HepG2 (cell line): ENCODE measurements around the gene CADPS. TPM values are rescaled to one million over a fixed set of nuclear protein-coding genes. Genes with fewer than 3 reads are reported as not detected.

ENCODE experiments used
- ATAC-seq: fragments of 200-7000 bp; cut with Tn5 transposase; 3 replicates; pipeline ENCODE4 v1.9.1; 2020; ENCODE audit warnings: mild to moderate bottlenecking, moderate library complexity
- BruUV-seq: library from RNA; stranded (reverse); fragments of 400-500 nt; replicated peaks from 2 replicates; lab custom pipeline; 2021; lab: Mats Ljungman, UMichigan
- CTCF ChIA-PET: fragments of 300-600 bp; formaldehyde crosslinking; extraction: SDS; loops from one replicate; lab custom pipeline; 2021; ENCODE audit warnings: low total read pairs, inconsistent platforms, low intra/inter-chr PET ratio; lab: Yijun Ruan, JAX
- POLR2A ChIA-PET: fragments of 350-600 bp; sonication (Branson Sonifier 250); formaldehyde crosslinking; loops from one replicate; lab custom pipeline; 2020; ENCODE audit warnings: antibody characterized with exemption, inconsistent platforms; lab: Yijun Ruan, JAX
- DNase-seq: peaks from one replicate; pipeline ENCODE4 v3.0.0-alpha.2; 2015; ENCODE audit warnings: low spot score
- FAIRE-seq: peaks from 3 replicates; lab custom pipeline; 2011; peaks lifted over from hg19 to GRCh38; lab: Jason Lieb, UNC
- H2AFZ ChIP-seq: one replicate; pipeline ENCODE4 v1.6.1; 2011; ENCODE audit warnings: low read length, inconsistent platforms
- H3K27ac ChIP-seq: fragments of 300-600 bp; 3 replicates; pipeline ENCODE4 v1.8.0; 2011; ENCODE audit warnings: mixed run types, mild to moderate bottlenecking, mixed read lengths, low read length, inconsistent platforms; ENCODE audit not compliant: insufficient read depth; ENCODE audit errors: extremely low read length
- H3K27me3 ChIP-seq, 2 experiments: fragments of 200-600 bp in 1 of 2; 2 replicates in 1 of 2; 3 replicates in 1 of 2; pipeline versions ENCODE4 v1.6.0 to v1.8.0; 2011; ENCODE audit warnings: low read length in 2 of 2, mild to moderate bottlenecking in 2 of 2, moderate library complexity in 2 of 2, inconsistent platforms in 1 of 2; ENCODE audit not compliant: insufficient read depth in 2 of 2, control insufficient read depth in 1 of 2
- H3K36me3 ChIP-seq, 2 experiments: fragments of 200-600 bp in 1 of 2; replicated peaks in 1 of 2; 2 replicates in 1 of 2; 3 replicates in 1 of 2; pipeline versions ENCODE4 v1.5.1 to v1.8.0; 2011; ENCODE audit warnings: low read length in 2 of 2, inconsistent platforms in 1 of 2; ENCODE audit not compliant: insufficient read depth in 2 of 2, control insufficient read depth in 1 of 2
- H3K4me1 ChIP-seq: 2 replicates; pipeline ENCODE4 v1.5.1; 2012; ENCODE audit warnings: low read length, inconsistent platforms; ENCODE audit not compliant: insufficient read depth
- H3K4me2 ChIP-seq: 2 replicates; pipeline ENCODE4 v1.6.0; 2011; ENCODE audit warnings: low read depth, low read length, inconsistent platforms
- H3K4me3 ChIP-seq, 3 experiments: fragments of 200-600 bp in 1 of 3; sonication (generic), shearing (Covaris generic) in 1 of 3; replicated peaks in 1 of 3; 2 replicates each; pipeline ENCODE4 v1.5.1; 2011 to 2016; ENCODE audit warnings: low read length in 3 of 3, inconsistent platforms in 2 of 3, low read depth in 2 of 3, mild to moderate bottlenecking in 2 of 3, control low read depth in 1 of 3, mixed read lengths in 1 of 3; ENCODE audit not compliant: insufficient read depth in 1 of 3
- H3K79me2 ChIP-seq: one replicate; pipeline ENCODE4 v1.6.1; 2011; ENCODE audit warnings: low read length, inconsistent platforms; ENCODE audit not compliant: insufficient read depth
- H3K9ac ChIP-seq: 2 replicates; pipeline ENCODE4 v1.6.0; 2011; ENCODE audit warnings: mild to moderate bottlenecking, low read depth, low read length, inconsistent platforms; ENCODE audit not compliant: insufficient read depth
- H3K9me3 ChIP-seq: 2 replicates; pipeline ENCODE4 v1.5.1; 2012; ENCODE audit warnings: mild to moderate bottlenecking, low read length
- H4K20me1 ChIP-seq: 2 replicates; pipeline ENCODE4 v1.6.0; 2011; ENCODE audit warnings: inconsistent platforms, mild to moderate bottlenecking, low read length, moderate library complexity; ENCODE audit not compliant: insufficient read depth
- ARNT2 ChIP-seq: sonication (generic); formaldehyde crosslinking; IDR thresholded peaks from 2 replicates; pipeline ENCODE4 v1.8.0; 2022; ENCODE audit warnings: mild to moderate bottlenecking, low read depth, missing genetic modification reagents, moderate library complexity
- ATF7-NPFF ChIP-seq: sonication (generic); formaldehyde crosslinking; IDR thresholded peaks from 2 replicates; pipeline ENCODE4 v1.8.1; 2023; ENCODE audit warnings: mild to moderate bottlenecking, low read depth, missing genetic modification reagents, moderate library complexity
- DR1 ChIP-seq: sonication (generic); formaldehyde crosslinking; IDR thresholded peaks from 2 replicates; pipeline ENCODE4 v1.8.0; 2021; ENCODE audit warnings: mild to moderate bottlenecking, missing genetic modification reagents, inconsistent platforms
- KAT8 ChIP-seq: IDR thresholded peaks from 2 replicates; pipeline ENCODE4 v1.6.1; 2016; ENCODE audit warnings: missing genetic modification reagents, missing compliant biosample characterization
- KIAA2018 ChIP-seq: sonication (generic); formaldehyde crosslinking; IDR thresholded peaks from 2 replicates; pipeline ENCODE4 v1.5.0; 2020; ENCODE audit warnings: mild to moderate bottlenecking, missing genetic modification reagents, borderline replicate concordance
- MTF2 ChIP-seq: sonication (generic); formaldehyde crosslinking; IDR thresholded peaks from 2 replicates; pipeline ENCODE4 v1.5.0; 2020; ENCODE audit warnings: missing genetic modification reagents, borderline replicate concordance
- NCOA5 ChIP-seq: sonication (generic); formaldehyde crosslinking; IDR thresholded peaks from 2 replicates; pipeline ENCODE4 v1.4.0; 2020; ENCODE audit warnings: missing genetic modification reagents
- PREB ChIP-seq: sonication (generic); formaldehyde crosslinking; IDR thresholded peaks from 2 replicates; pipeline ENCODE4 v1.4.0; 2020; ENCODE audit warnings: missing genetic modification reagents
- RELA ChIP-seq: sonication (generic); formaldehyde crosslinking; IDR thresholded peaks from 2 replicates; pipeline ENCODE4 v1.4.0; 2020; ENCODE audit warnings: missing genetic modification reagents
- SP2 ChIP-seq: sonication (generic); formaldehyde crosslinking; IDR thresholded peaks from 2 replicates; pipeline ENCODE4 v1.5.1; 2020; ENCODE audit warnings: mild to moderate bottlenecking, missing genetic modification reagents
- TAF1 ChIP-seq: sonication (generic); formaldehyde crosslinking; IDR thresholded peaks from 2 replicates; pipeline ENCODE4 v1.4.0; 2020; ENCODE audit warnings: missing genetic modification reagents
- ZNF737 ChIP-seq: sonication (generic); formaldehyde crosslinking; IDR thresholded peaks from 2 replicates; pipeline ENCODE4 v1.5.0; 2020; ENCODE audit warnings: missing genetic modification reagents, mild to moderate bottlenecking, borderline replicate concordance
- WGBS: methylation state at CpG from one replicate; pipeline ENCODE4 v1.1.6; 2017; ENCODE audit warnings: low lambda C conversion rate; 5-methylcytosine and 5-hydroxymethylcytosine counted together
- in situ Hi-C: cut with HindIII; loops from 2 replicates; pipeline ENCODE4 v1.10.0; 2017; ENCODE audit warnings: low pct_unique_long_range_greater_than_20kb; ENCODE audit not compliant: extremely low pct_ligation_motif_present
- intact Hi-C: fragments of 100-400 bp; cut with micrococcal nuclease; formaldehyde crosslinking; loops from one replicate; pipeline ENCODE4 v1.10.0; 2022; ENCODE audit not compliant: unreplicated experiment
- polyA plus RNA-seq, 8 experiments: library from polyadenylated mRNA; depleted of rRNA in 3 of 8; stranded (reverse) in 7 of 8; unstranded in 1 of 8; fragments of >200 nt; fragmentation: Illumina TruSeq in 4 of 8; extraction: Trizol in 4 of 8; gene quantifications; 2 replicates each; pipeline versions ENCODE4 v1.2.1 to v1.2.3, GENCODE V29; 2011 to 2016; ENCODE audit warnings: low read depth in 4 of 8, missing spikeins in 1 of 8, mixed read lengths in 1 of 8; ENCODE audit not compliant: insufficient read depth in 1 of 8
- total RNA-seq, 5 experiments: library from RNA; depleted of rRNA; stranded (reverse); fragments of >200 nt; fragmentation: Illumina TruSeq; extraction: Trizol; gene quantifications; 2 replicates each; pipeline ENCODE4 v1.2.3, GENCODE V29; 2016; ENCODE audit warnings: low read depth in 1 of 5
- TF ChIP-seq, protein P1 (sequence below): sonication (generic); formaldehyde crosslinking; IDR thresholded peaks from 2 replicates; pipeline ENCODE4 v1.4.0; 2020; ENCODE audit warnings: low read depth, mild to moderate bottlenecking, missing genetic modification reagents
- TF ChIP-seq, protein P2 (sequence below): sonication (generic); formaldehyde crosslinking; conservative IDR thresholded peaks from 2 replicates; pipeline ENCODE4 v1.8.0; 2022; ENCODE audit warnings: low read depth, missing genetic modification reagents

The CADPS gene
- total and polyA plus RNA-seq, 2 of the 13 experiments (the other 11 are each of a cell fraction or from before 2014, with no cell fraction given), result not detected

DNA sequence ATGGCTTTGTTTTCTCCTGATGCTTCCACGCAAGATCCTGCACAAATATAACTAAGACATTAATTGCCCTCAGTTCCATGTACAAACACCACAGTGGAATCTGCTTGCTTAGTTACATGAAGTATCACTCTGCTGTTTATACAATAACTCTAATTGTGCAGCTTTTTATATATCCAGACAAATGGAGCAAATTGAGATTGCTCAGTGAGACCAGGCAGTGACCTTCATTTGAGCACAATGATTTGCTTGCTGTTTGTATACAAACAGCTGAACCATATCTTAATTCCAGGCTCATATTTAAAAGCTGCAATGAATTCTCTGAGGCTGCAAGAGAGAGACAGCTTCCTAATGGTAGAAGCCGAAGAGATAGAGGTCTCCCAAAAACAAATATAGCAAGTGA, 243.7 kb downstream of the CADPS start:
- Histone ChIP-seq H4K20me1 (no peaks in the 10 kb centered on the region), H3K79me2 (no peaks in the 10 kb centered on the region), H2AFZ (no peak overlapping the region), H3K9me3 (no peaks in the 10 kb centered on the region), H3K27me3 (no peaks in the 10 kb centered on the region), H3K4me3 (no peak overlapping the region), H3K27ac (no peak overlapping the region), H3K36me3 (no peaks in the 10 kb centered on the region), H3K4me2 (no peak overlapping the region), H3K4me1 (no peaks in the 10 kb centered on the region), H3K9ac (no peak overlapping the region)
- CTCF ChIA-PET, result no interaction called here
- POLR2A ChIA-PET, result no interaction called here
- in situ Hi-C loops, result loop anchor here (25.0 kb wide), 1 partner anchor 1181 kb away; the partner anchor contains the start of gene C3orf49
- DNase-seq, result no peak
- ATAC-seq, result no peak
- intact Hi-C loops, result no loop called here
- no peak for FAIRE-seq
- BruUV-seq, result no TSS peak
- WGBS, result 0% methylated on average over 2 of the region's 2 CpGs
- TF ChIP-seq PREB (CRISPR knock-in tag), result no peak
- no peak for TF ChIP-seq ARNT2 (CRISPR knock-in tag)
- TF ChIP-seq DR1 (CRISPR knock-in tag), result no peak
- no peak for TF ChIP-seq KAT8 (CRISPR knock-in tag)
- no peak for TF ChIP-seq ZNF737 (CRISPR knock-in tag)
- TF ChIP-seq TAF1 (CRISPR knock-in tag), result no peak
- TF ChIP-seq NCOA5, result no peak
- TF ChIP-seq, protein P1, sequence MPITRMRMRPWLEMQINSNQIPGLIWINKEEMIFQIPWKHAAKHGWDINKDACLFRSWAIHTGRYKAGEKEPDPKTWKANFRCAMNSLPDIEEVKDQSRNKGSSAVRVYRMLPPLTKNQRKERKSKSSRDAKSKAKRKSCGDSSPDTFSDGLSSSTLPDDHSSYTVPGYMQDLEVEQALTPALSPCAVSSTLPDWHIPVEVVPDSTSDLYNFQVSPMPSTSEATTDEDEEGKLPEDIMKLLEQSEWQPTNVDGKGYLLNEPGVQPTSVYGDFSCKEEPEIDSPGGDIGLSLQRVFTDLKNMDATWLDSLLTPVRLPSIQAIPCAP, result no peak
- TF ChIP-seq, protein P2, sequence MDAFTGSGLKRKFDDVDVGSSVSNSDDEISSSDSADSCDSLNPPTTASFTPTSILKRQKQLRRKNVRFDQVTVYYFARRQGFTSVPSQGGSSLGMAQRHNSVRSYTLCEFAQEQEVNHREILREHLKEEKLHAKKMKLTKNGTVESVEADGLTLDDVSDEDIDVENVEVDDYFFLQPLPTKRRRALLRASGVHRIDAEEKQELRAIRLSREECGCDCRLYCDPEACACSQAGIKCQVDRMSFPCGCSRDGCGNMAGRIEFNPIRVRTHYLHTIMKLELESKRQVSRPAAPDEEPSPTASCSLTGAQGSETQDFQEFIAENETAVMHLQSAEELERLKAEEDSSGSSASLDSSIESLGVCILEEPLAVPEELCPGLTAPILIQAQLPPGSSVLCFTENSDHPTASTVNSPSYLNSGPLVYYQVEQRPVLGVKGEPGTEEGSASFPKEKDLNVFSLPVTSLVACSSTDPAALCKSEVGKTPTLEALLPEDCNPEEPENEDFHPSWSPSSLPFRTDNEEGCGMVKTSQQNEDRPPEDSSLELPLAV (CRISPR knock-in tag), result no peak
- no peak for TF ChIP-seq KIAA2018 (CRISPR knock-in tag)
- TF ChIP-seq RELA (CRISPR knock-in tag), result no peak
- no peak for TF ChIP-seq SP2 (CRISPR knock-in tag)
- TF ChIP-seq MTF2 (CRISPR knock-in tag), result no peak
- no peak for TF ChIP-seq ATF7-NPFF
